ENCODE measurements around the gene LRP1B. TPM values are rescaled to one million over a fixed set of nuclear protein-coding genes. Genes with fewer than 3 reads are reported as not detected.

Gene LRP1B
- total RNA-seq, 4 donors from 2014 or later: 37.1 to 82.7 (median 50.9) TPM

DNA sequence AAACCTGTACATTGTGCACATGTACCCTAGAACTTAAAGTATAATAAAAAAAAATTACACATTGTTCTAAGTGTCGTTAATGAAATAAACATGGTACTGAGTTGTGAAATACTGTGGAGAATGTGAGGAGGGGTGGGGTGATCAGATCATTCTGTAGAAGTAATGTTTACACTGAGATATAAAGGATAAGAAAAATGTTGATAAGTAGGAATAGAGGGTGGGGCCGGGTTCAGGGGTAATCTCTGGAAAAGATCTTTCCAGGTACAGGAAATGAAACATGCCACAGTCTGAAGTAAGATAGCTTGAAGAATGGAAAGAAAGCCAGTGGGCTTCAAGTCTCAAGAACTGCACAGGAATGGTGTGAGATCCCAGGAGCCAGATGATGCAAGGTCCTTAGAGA is 1482.4 kb downstream of the LRP1B start:
- DNase-seq: no peak
- TF ChIP-seq, protein P1, sequence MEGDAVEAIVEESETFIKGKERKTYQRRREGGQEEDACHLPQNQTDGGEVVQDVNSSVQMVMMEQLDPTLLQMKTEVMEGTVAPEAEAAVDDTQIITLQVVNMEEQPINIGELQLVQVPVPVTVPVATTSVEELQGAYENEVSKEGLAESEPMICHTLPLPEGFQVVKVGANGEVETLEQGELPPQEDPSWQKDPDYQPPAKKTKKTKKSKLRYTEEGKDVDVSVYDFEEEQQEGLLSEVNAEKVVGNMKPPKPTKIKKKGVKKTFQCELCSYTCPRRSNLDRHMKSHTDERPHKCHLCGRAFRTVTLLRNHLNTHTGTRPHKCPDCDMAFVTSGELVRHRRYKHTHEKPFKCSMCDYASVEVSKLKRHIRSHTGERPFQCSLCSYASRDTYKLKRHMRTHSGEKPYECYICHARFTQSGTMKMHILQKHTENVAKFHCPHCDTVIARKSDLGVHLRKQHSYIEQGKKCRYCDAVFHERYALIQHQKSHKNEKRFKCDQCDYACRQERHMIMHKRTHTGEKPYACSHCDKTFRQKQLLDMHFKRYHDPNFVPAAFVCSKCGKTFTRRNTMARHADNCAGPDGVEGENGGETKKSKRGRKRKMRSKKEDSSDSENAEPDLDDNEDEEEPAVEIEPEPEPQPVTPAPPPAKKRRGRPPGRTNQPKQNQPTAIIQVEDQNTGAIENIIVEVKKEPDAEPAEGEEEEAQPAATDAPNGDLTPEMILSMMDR (IDR thresholded peaks at IDR 0.05): no peak
- no peak for TF ChIP-seq POLR2A (IDR thresholded peaks at IDR 0.05)
- Histone ChIP-seq H3K27me3 (no peaks in the 10 kb centered on the region), H3K36me3 (no peaks in the 10 kb centered on the region), H3K4me1 (no peaks in the 10 kb centered on the region), H3K4me3 (replicated peaks in 1 of 3) (no peak overlapping the region), H3K27ac (no peak overlapping the region), H3K9me3 (no peaks in the 10 kb centered on the region)
- intact Hi-C loops (cut with DNase I): no loop called here
- WGBS, 2 donors: 78 to 81% methylated on average over 2 of the region's 2 CpGs

DNA sequence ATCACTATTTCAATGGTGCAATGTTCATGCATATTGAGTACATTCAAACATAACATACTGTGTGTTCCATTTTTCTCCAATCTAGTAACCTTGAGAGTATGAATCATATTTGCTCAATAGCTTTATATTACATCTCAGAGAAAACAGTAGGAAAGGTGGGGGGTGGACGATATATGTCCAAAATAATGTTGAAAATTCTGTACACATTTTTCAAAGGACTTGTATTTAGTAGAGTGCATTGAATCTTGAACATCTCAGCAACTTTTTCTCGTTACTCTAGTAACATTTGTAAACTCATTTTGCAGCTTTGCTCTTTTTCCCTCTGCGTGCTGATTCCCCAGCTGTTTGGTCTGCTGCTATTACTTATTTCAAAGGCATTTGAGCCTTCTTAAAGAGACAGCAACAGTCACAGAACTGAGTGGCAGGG is 1487.0 kb downstream of the LRP1B start:
- no peaks in the 10 kb centered on the region for H3K36me3 ChIP-seq
- no peak overlapping the region for H3K4me3 ChIP-seq (replicated peaks in 1 of 3)
- H3K9me3 ChIP-seq: no peaks in the 10 kb centered on the region
- H3K27me3 ChIP-seq: no peaks in the 10 kb centered on the region
- DNase-seq: no peak
- no peak for TF ChIP-seq POLR2A (IDR thresholded peaks at IDR 0.05)
- TF ChIP-seq, protein P1 (IDR thresholded peaks at IDR 0.05): no peak
- H3K27ac ChIP-seq: no peak overlapping the region
- intact Hi-C loops (cut with DNase I): no loop called here
- no peaks in the 10 kb centered on the region for H3K4me1 ChIP-seq
- WGBS, 2 donors: 57 to 71% methylated on average over 3 of the region's 3 CpGs

DNA sequence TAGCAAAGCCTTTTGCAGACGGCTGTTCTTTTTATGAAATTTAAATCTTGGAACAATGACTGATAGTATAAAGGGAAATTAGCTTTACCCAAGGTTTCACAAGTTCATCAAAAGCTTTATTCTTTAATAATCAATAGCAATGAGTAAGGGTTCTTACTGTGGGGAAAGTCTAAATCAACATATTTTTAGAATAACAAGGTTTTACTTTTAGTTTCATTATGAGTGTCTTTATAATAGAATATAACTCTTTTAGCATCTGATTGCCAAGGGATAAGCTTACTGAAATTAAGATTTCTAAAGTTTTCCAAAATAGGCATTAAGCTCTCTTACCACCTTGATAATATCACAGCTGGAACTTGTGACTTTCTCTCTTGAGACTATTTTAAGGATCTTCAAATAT is 1489.7 kb downstream of the LRP1B start:
- H3K27me3 ChIP-seq: no peaks in the 10 kb centered on the region
- no peak overlapping the region for H3K27ac ChIP-seq
- intact Hi-C loops (cut with DNase I): no loop called here
- 88 to 93% methylated on average over 1 of the region's 1 CpG for WGBS, 2 donors
- H3K4me3 ChIP-seq (replicated peaks in 1 of 3): no peak overlapping the region
- no peaks in the 10 kb centered on the region for H3K4me1 ChIP-seq
- no peak for DNase-seq
- H3K9me3 ChIP-seq: no peaks in the 10 kb centered on the region
- TF ChIP-seq POLR2A (IDR thresholded peaks at IDR 0.05): no peak
- TF ChIP-seq, protein P1 (IDR thresholded peaks at IDR 0.05): no peak
- no peaks in the 10 kb centered on the region for H3K36me3 ChIP-seq

DNA sequence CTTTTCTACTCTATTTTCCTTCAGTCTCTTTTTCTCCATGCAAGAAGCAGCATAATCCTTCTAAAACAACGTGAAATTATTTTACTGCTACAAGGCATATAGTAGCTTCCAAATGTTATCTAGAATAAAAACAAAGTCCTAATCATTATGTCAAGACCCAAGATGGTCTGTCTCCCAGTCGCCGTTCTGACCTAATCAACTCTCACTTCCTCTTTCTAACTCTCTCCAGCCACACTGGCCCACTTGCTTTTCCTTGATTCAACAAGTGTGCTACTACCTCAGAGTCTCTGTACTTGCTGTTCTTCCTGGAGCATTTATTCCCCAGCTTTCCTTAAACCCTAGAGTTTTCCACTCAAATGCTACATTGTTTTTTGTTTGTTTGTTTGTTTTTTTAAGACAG is 1491.2 kb downstream of the LRP1B start:
- Histone ChIP-seq H3K27ac (no peak overlapping the region), H3K4me1 (no peaks in the 10 kb centered on the region), H3K27me3 (no peaks in the 10 kb centered on the region), H3K9me3 (no peaks in the 10 kb centered on the region), H3K36me3 (no peaks in the 10 kb centered on the region), H3K4me3 (replicated peaks in 1 of 3) (no peak overlapping the region)
- TF ChIP-seq, protein P1 (IDR thresholded peaks at IDR 0.05): no peak
- no peak for TF ChIP-seq POLR2A (IDR thresholded peaks at IDR 0.05)
- 76 to 78% methylated on average over 3 of the region's 3 CpGs for WGBS, 2 donors
- intact Hi-C loops (cut with DNase I): no loop called here
- DNase-seq: no peak

GRCh38 chr2:140630557-140630956 is 1500.3 kb downstream of the LRP1B start:
- H3K4me3 ChIP-seq (replicated peaks in 1 of 3): no peak overlapping the region
- no peaks in the 10 kb centered on the region for H3K4me1 ChIP-seq
- no peak overlapping the region for H3K27ac ChIP-seq
- H3K27me3 ChIP-seq: no peaks in the 10 kb centered on the region
- DNase-seq: no peak
- no peak for TF ChIP-seq POLR2A (IDR thresholded peaks at IDR 0.05)
- TF ChIP-seq, protein P1 (IDR thresholded peaks at IDR 0.05): no peak
- no peaks in the 10 kb centered on the region for H3K36me3 ChIP-seq
- intact Hi-C loops (cut with DNase I): no loop called here
- WGBS, 2 donors: 77 to 83% methylated on average over 4 of the region's 4 CpGs
- H3K9me3 ChIP-seq: no peaks in the 10 kb centered on the region

Measured in thyroid gland (tissue), 4 donors.